A549 (cell line): ENCODE measurements around the gene STING1. TPM values are rescaled to one million over a fixed set of nuclear protein-coding genes. Genes with fewer than 3 reads are reported as not detected.
A peak's percentile ranks its signal among the peaks of the same experiment; 100 is the strongest.
"Not testable (repeated sequence)": the region's sequence is repeated elsewhere in the genome, so short reads cannot be mapped to it uniquely, and the experiment has no call there.

Experiments used
- ATAC-seq, 2 experiments: fragments of 200-7000 bp in 1 of 2; fragments of >200 bp in 1 of 2; cut with Nextera tagmentation in 1 of 2; cut with Tn5 transposase in 1 of 2; 3 replicates each; pipeline versions ENCODE4 v1.8.0 to v1.9.1; 2018 to 2020; ENCODE audit warnings: mild to moderate bottlenecking in 1 of 2, moderate library complexity in 1 of 2
- CTCF ChIA-PET: fragments of 300-600 bp; sonication (Branson Sonifier 250); formaldehyde crosslinking; extraction: SDS; loops from one replicate; lab custom pipeline; 2021; ENCODE audit warnings: antibody characterized with exemption, inconsistent platforms; lab: Yijun Ruan, JAX
- POLR2A ChIA-PET: fragments of 350-600 bp; formaldehyde crosslinking; extraction: SDS; loops from one replicate; lab custom pipeline; 2021; ENCODE audit warnings: antibody characterized with exemption, inconsistent platforms; lab: Yijun Ruan, JAX
- DNase-seq, 2 experiments: peaks; one replicate each; pipeline versions ENCODE4 v3.0.0 to v3.0.0-alpha.2; 2011 to 2016; ENCODE audit warnings: low read depth in 1 of 2, low spot score in 1 of 2
- FAIRE-seq: peaks from 2 replicates; lab custom pipeline; 2011; peaks lifted over from hg19 to GRCh38; lab: Jason Lieb, UNC
- H3K27ac ChIP-seq, 2 experiments: fragments of >200 bp; sonication (Bioruptor Twin); formaldehyde crosslinking; 3 replicates each; pipeline ENCODE4 v1.5.1; 2016 to 2017
- H3K4me1 ChIP-seq: fragments of >200 bp; sonication (Bioruptor Twin); formaldehyde crosslinking; 3 replicates; pipeline ENCODE4 v1.6.1; 2016
- H3K4me2 ChIP-seq: fragments of >200 bp; sonication (Bioruptor Twin); formaldehyde crosslinking; 3 replicates; pipeline ENCODE4 v1.6.1; 2016
- H3K4me3 ChIP-seq: fragments of >200 bp; sonication (Bioruptor Twin); formaldehyde crosslinking; 3 replicates; pipeline ENCODE4 v1.5.1; 2016
- H3K9me3 ChIP-seq: fragments of >200 bp; sonication (Bioruptor Twin); formaldehyde crosslinking; 3 replicates; pipeline ENCODE4 v1.6.1; 2016
- CHD2 ChIP-seq: fragments of 150-350 bp; IDR thresholded peaks from 2 replicates; pipeline ENCODE4 v1.6.1; 2014; ENCODE audit warnings: low read length; ENCODE audit not compliant: partially characterized antibody
- MYC ChIP-seq: IDR thresholded peaks from 2 replicates; pipeline ENCODE4 v1.6.1; 2012; ENCODE audit warnings: mild to moderate bottlenecking, inconsistent platforms, low read length, improper control_type of control experiment, borderline replicate concordance
- NPAS2 ChIP-seq: fragments of 250-450 bp; sonication (Bioruptor Pico); IDR thresholded peaks from 2 replicates; pipeline ENCODE4 v1.8.0; 2022; ENCODE audit warnings: mild to moderate bottlenecking, moderate library complexity, borderline replicate concordance
- RAD21 ChIP-seq, 2 experiments: fragments of >200 bp in 1 of 2; sonication (Bioruptor Twin) in 1 of 2; formaldehyde crosslinking in 1 of 2; IDR thresholded peaks in 1 of 2; conservative IDR thresholded peaks in 1 of 2; 2 replicates in 1 of 2; 3 replicates in 1 of 2; pipeline ENCODE4 v1.6.1; 2012 to 2018; ENCODE audit warnings: inconsistent platforms in 1 of 2
- SMC3 ChIP-seq: fragments of >200 bp; sonication (Bioruptor Twin); formaldehyde crosslinking; IDR thresholded peaks from 3 replicates; pipeline ENCODE4 v1.6.1; 2018; ENCODE audit warnings: inconsistent platforms
- TP53 ChIP-seq: fragments of 250-450 bp; sonication (Bioruptor Pico); IDR thresholded peaks from 2 replicates; pipeline ENCODE4 v1.5.0; 2021; ENCODE audit warnings: mild to moderate bottlenecking, moderate library complexity
- WGBS: methylation state at CpG from one replicate; pipeline ENCODE4 v1.1.6; 2017; ENCODE audit errors: missing lambda C conversion rate; 5-methylcytosine and 5-hydroxymethylcytosine counted together
- polyA plus RNA-seq, 4 experiments: library from polyadenylated mRNA; depleted of rRNA in 3 of 4; stranded (reverse); fragments of >200 nt; fragmentation: RNase III in 1 of 4; extraction: RNeasy Plus Mini Kit Qiagen cat#74134 plus additional on column Dnase treatment in 1 of 4; gene quantifications; 2 replicates in 3 of 4; 3 replicates in 1 of 4; pipeline ENCODE4 v1.2.3, GENCODE V29; 2011 to 2017
- TF ChIP-seq, protein P1 (sequence below): fragments of 450-650 bp; IDR thresholded peaks from 2 replicates; pipeline ENCODE4 v1.6.1; 2014; ENCODE audit warnings: antibody characterized with exemption
- TF ChIP-seq, protein P2 (sequence below): fragments of >200 bp; sonication (Bioruptor Twin); formaldehyde crosslinking; IDR thresholded peaks from 3 replicates; pipeline ENCODE4 v1.5.1; 2016
- TF ChIP-seq, protein P3 (sequence below): IDR thresholded peaks from 2 replicates; pipeline ENCODE4 v1.6.1; 2012
- TF ChIP-seq, protein P4 (sequence below): IDR thresholded peaks from 2 replicates; pipeline ENCODE4 v1.6.1; 2012; ENCODE audit warnings: low read depth, borderline replicate concordance

STING1 gene
- polyA plus RNA-seq, 2 of the 4 experiments (the other 2 are of a cell fraction): 0.72 to 0.92 TPM

DNA sequence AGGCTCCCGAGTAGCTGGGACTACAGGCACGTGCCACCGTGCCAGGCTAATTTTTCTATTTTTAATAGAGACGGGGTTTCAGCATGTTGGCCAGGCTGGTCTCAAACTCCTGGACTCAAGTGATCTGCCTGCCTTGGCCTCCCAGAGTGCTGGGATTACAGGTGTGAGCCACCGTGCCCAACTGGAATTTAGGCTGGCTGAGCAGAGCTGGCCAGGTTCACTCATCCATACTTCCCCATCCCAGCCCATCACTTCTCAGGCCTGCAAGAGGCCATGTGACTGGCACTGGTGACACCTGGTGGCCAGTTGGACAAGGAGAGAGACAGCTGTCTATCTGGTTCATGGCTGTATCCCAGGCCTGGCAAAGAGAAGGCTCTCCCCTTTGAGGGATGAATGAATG lies 30.9 kb upstream of the STING1 start:
- 74% methylated on average over 5 of the region's 5 CpGs for WGBS
- FAIRE-seq: not testable (repeated sequence)
- peak; percentile 86 to 87 for ATAC-seq
- POLR2A ChIA-PET: interaction anchor here (1.3 kb wide), 1 partner anchor 48 kb away, joined by 3 read pairs; the partner anchor contains the start of gene UBE2D2
- TF ChIP-seq RAD21 (conservative IDR thresholded peaks at IDR 0.05 in 1 of 2, IDR thresholded peaks at IDR 0.05 in 1 of 2): peak; percentile 80 to 90
- TF ChIP-seq MYC: peak; percentile 60; the same call in 1 of the 2 replicates
- TF ChIP-seq SMC3: peak; percentile 90
- TF ChIP-seq, protein P1, sequence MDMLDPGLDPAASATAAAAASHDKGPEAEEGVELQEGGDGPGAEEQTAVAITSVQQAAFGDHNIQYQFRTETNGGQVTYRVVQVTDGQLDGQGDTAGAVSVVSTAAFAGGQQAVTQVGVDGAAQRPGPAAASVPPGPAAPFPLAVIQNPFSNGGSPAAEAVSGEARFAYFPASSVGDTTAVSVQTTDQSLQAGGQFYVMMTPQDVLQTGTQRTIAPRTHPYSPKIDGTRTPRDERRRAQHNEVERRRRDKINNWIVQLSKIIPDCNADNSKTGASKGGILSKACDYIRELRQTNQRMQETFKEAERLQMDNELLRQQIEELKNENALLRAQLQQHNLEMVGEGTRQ: peak; percentile 74
- TF ChIP-seq, protein P2, sequence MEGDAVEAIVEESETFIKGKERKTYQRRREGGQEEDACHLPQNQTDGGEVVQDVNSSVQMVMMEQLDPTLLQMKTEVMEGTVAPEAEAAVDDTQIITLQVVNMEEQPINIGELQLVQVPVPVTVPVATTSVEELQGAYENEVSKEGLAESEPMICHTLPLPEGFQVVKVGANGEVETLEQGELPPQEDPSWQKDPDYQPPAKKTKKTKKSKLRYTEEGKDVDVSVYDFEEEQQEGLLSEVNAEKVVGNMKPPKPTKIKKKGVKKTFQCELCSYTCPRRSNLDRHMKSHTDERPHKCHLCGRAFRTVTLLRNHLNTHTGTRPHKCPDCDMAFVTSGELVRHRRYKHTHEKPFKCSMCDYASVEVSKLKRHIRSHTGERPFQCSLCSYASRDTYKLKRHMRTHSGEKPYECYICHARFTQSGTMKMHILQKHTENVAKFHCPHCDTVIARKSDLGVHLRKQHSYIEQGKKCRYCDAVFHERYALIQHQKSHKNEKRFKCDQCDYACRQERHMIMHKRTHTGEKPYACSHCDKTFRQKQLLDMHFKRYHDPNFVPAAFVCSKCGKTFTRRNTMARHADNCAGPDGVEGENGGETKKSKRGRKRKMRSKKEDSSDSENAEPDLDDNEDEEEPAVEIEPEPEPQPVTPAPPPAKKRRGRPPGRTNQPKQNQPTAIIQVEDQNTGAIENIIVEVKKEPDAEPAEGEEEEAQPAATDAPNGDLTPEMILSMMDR: peak; percentile 77
- TF ChIP-seq, protein P3, sequence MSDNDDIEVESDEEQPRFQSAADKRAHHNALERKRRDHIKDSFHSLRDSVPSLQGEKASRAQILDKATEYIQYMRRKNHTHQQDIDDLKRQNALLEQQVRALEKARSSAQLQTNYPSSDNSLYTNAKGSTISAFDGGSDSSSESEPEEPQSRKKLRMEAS: peak; percentile 81
- TF ChIP-seq, all 56 proteins: peak for 6; not testable (repeated sequence) for 50
- not testable (repeated sequence) for H3K4me1 ChIP-seq, H3K4me2 ChIP-seq, H3K4me3 ChIP-seq, H3K9me3 ChIP-seq, H3K27ac ChIP-seq
- CTCF ChIA-PET: interaction anchor here (0.6 to 16.3 kb wide), 24 partner anchors 11 to 692 kb away, joined by 3 to 392 read pairs (median 5); partner anchors contain the start of gene DNAJC18
- DNase-seq: peak; percentile 80 to 85

DNA sequence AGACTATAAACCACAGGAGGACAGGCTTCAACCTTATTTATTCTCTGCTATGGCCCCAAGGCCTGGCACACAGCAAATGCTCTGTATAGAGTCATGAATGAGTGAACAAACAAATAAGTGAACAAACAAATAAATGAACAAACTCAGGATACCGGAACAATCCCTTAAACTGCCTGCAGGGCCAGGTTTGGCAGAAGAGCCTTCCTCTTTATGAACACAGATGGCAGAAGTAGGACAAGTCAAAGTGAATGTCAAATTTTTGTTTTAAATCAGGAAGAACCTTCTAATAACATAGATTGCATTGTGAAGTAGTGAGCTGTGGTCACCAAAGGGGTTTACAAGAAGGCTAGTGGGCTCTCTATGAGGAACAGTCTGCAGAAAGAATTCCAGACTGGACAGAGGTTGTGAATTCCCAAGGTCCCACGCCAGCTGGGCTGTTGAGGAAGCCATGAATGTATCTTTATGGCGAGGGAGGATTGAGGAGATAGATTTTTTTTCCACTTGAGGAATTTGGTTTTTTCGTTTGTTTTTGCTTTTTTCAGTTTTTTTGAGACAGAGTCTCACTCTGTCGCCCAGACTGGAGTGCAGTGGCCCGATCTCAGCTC lies 30.3 kb upstream of the STING1 start:
- Histone ChIP-seq H3K4me2 (no peak overlapping the region), H3K9me3 (no peaks in the 10 kb centered on the region), H3K4me3 (no peak overlapping the region), H3K4me1 (no peaks in the 10 kb centered on the region), H3K27ac (no peak overlapping the region)
- 0 out of 6 replicates have a peak, but pooled peaks of 1 of the 2 experiments have one; percentile 9 for ATAC-seq
- no peak for DNase-seq
- ChIA-PET CTCF (interaction anchor here (0.6 to 16.3 kb wide), 21 partner anchors 11 to 691 kb away, joined by 3 to 392 read pairs (median 7); partner anchors contain the start of gene DNAJC18), POLR2A (interaction anchor here (1.3 kb wide), 1 partner anchor 48 kb away, joined by 3 read pairs; the partner anchor contains the start of gene UBE2D2)
- no peak for TF ChIP-seq TP53
- TF ChIP-seq NPAS2 (CRISPR knock-in tag): no peak
- TF ChIP-seq CHD2: no peak
- TF ChIP-seq, protein P4, sequence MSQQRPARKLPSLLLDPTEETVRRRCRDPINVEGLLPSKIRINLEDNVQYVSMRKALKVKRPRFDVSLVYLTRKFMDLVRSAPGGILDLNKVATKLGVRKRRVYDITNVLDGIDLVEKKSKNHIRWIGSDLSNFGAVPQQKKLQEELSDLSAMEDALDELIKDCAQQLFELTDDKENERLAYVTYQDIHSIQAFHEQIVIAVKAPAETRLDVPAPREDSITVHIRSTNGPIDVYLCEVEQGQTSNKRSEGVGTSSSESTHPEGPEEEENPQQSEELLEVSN: no peak
- 61% methylated on average over 6 of the region's 6 CpGs for WGBS
- FAIRE-seq: no peak

DNA sequence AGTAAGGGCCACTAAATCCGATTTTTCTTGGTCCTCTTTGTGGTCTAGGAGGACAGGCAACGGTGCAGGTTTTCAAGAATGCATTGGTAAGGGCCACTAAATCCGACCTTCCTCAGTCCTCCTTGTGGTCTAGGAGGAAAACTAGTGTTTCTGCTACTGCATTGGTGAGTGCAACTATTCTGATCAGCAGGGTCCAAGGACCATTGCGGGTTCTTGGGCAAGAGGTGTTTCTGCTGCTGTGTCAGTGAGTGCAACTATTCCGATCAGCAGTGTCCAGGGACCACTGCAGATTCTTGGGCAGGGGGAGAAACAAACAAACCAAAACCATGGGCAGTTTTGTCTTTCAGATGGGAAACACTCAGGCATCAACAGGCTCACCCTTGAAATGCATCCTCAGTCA lies 22.2 kb upstream of the STING1 start:
- POLR2A ChIA-PET, H3K27ac ChIP-seq, FAIRE-seq, H3K4me1 ChIP-seq, H3K9me3 ChIP-seq, H3K4me2 ChIP-seq, H3K4me3 ChIP-seq, ATAC-seq, DNase-seq: not testable (repeated sequence)
- CTCF ChIA-PET: interaction anchor here (4.5 kb wide), 1 partner anchor 82 kb away, joined by 22 read pairs; no protein-coding TSS in a partner anchor
- WGBS: 48% methylated on average over 5 of the region's 5 CpGs

DNA sequence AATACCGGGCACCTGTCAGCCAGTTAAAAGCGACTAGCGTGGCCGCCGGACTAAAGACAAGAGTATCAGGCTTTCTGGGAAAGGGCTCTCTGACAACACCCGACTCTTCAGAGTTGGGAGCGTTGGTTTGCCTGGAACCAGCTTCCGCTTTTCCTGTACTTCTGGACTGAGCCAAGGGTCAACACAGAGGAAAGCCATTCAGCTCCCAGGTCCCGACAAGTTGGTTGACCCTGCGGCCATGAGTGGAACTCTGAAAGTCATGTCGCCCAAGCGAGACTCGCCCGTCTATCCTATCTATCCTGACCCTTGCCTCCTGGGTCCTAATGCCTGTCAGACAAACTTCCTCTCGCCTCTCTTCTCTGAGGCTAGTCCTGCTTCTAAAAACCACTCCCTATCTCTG lies 21.3 kb upstream of the STING1 start:
- DNase-seq, FAIRE-seq, H3K9me3 ChIP-seq, H3K4me1 ChIP-seq, POLR2A ChIA-PET, ATAC-seq, H3K4me3 ChIP-seq, H3K27ac ChIP-seq: not testable (repeated sequence)
- CTCF ChIA-PET: interaction anchor here (0.7 to 4.5 kb wide), 4 partner anchors 11 to 81 kb away, joined by 3 to 22 read pairs (median 4); no protein-coding TSS in a partner anchor
- 42% methylated on average over 15 of the region's 15 CpGs for WGBS
- H3K4me2 ChIP-seq: peak overlapping the region; percentile 27; the same call in 1 of the 3 replicates
